Prostate gland (tissue), 2 donors: ENCODE data around the gene FAM8A1. TPM values are rescaled to one million over a fixed set of nuclear protein-coding genes. Genes with fewer than 3 reads are reported as not detected.

Experiments
- DNase-seq: peaks from one replicate; pipeline ENCODE4 v3.0.0-alpha.2; 2019; ENCODE audit warnings: low spot score
- H3K27ac ChIP-seq, 2 donors: fragments of 200-600 bp; sonication (generic); 2 replicates each; pipeline ENCODE4 v1.5.1; 2017 to 2019
- H3K27me3 ChIP-seq: fragments of 200-600 bp; sonication (generic); replicated peaks from 2 replicates; pipeline ENCODE4 v1.5.1; 2019; ENCODE audit not compliant: insufficient read depth
- H3K36me3 ChIP-seq, 2 donors: fragments of 200-600 bp; sonication (generic); 1 replicate in 1 of 2; 2 replicates in 1 of 2; pipeline versions ENCODE4 v1.5.1 to v1.8.1; 2017 to 2019
- H3K4me1 ChIP-seq: fragments of 200-600 bp; sonication (generic); replicated peaks from 2 replicates; pipeline ENCODE4 v1.5.1; 2019
- H3K4me3 ChIP-seq, 2 donors: fragments of 200-600 bp; sonication (generic); 2 replicates each; pipeline ENCODE4 v1.5.1; 2017 to 2019
- H3K9me3 ChIP-seq: fragments of 200-600 bp; sonication (generic); 2 replicates; pipeline ENCODE4 v1.5.1; 2017
- POLR2A ChIP-seq: fragments of 450-650 bp; IDR thresholded peaks from one replicate; pipeline ENCODE4 v1.6.1; 2016; ENCODE audit warnings: antibody characterized with exemption, mild to moderate bottlenecking
- POLR2AphosphoS5 ChIP-seq: sonication (generic); formaldehyde crosslinking; IDR thresholded peaks from one replicate; pipeline ENCODE4 v1.6.1; 2017; ENCODE audit warnings: antibody characterized with exemption
- WGBS: methylation state at CpG from one replicate; pipeline ENCODE4 v1.1.5; 2018; 5-methylcytosine and 5-hydroxymethylcytosine counted together
- intact Hi-C: fragments of 100-400 bp; cut with DNase I; formaldehyde crosslinking; loops from one replicate; pipeline ENCODE4 v1.14.2; 2022
- total RNA-seq, 2 donors: library from RNA; depleted of rRNA; stranded (reverse); fragments of >200 nt; gene quantifications; one replicate each; pipeline ENCODE4 v1.1.0, GENCODE V29; 2016
- TF ChIP-seq, protein P1 (sequence below), 4 experiments: fragments of 200-600 bp in 2 of 4; fragments of 450-650 bp in 2 of 4; sonication (generic) in 2 of 4; IDR thresholded peaks; 1 replicate in 3 of 4; 2 replicates in 1 of 4; pipeline ENCODE4 v1.5.1; 2016 to 2019; ENCODE audit warnings: antibody characterized with exemption in 4 of 4, mild to moderate bottlenecking in 2 of 4, moderate library complexity in 2 of 4

FAM8A1 gene
- total RNA-seq, 2 donors from 2014 or later, result 23.7 to 39.4 TPM

- Histone ChIP-seq H3K4me3 (no peak overlapping the region), H3K9me3 (no peaks in the 10 kb centered on the region), H3K27ac (no peak overlapping the region), H3K27me3 (no peaks in the 10 kb centered on the region), H3K4me1 (no peaks in the 10 kb centered on the region), H3K36me3 (no peaks in the 10 kb centered on the region)
- TF ChIP-seq, protein P1, sequence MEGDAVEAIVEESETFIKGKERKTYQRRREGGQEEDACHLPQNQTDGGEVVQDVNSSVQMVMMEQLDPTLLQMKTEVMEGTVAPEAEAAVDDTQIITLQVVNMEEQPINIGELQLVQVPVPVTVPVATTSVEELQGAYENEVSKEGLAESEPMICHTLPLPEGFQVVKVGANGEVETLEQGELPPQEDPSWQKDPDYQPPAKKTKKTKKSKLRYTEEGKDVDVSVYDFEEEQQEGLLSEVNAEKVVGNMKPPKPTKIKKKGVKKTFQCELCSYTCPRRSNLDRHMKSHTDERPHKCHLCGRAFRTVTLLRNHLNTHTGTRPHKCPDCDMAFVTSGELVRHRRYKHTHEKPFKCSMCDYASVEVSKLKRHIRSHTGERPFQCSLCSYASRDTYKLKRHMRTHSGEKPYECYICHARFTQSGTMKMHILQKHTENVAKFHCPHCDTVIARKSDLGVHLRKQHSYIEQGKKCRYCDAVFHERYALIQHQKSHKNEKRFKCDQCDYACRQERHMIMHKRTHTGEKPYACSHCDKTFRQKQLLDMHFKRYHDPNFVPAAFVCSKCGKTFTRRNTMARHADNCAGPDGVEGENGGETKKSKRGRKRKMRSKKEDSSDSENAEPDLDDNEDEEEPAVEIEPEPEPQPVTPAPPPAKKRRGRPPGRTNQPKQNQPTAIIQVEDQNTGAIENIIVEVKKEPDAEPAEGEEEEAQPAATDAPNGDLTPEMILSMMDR (IDR thresholded peaks at IDR 0.05), result no peak
- TF ChIP-seq POLR2A (no peak), POLR2AphosphoS5 (no peak)
- intact Hi-C loops, result no loop called here
- 82% methylated on average over 4 of the region's 4 CpGs for WGBS
- DNase-seq, result no peak
Measured at GRCh38 chr6:17615794-17616193, 15.7 kb downstream of the FAM8A1 start.

- no peak for DNase-seq
- intact Hi-C loops, result no loop called here
- H3K36me3 ChIP-seq, result no peaks in the 10 kb centered on the region
- no peak overlapping the region for H3K27ac ChIP-seq
- WGBS, result 84% methylated on average over 2 of the region's 2 CpGs
- TF ChIP-seq, protein P1 (IDR thresholded peaks at IDR 0.05), result no peak
- TF ChIP-seq POLR2AphosphoS5, result no peak
- no peak for TF ChIP-seq POLR2A
- H3K27me3 ChIP-seq, result no peaks in the 10 kb centered on the region
- H3K9me3 ChIP-seq, result no peaks in the 10 kb centered on the region
- H3K4me3 ChIP-seq, result no peak overlapping the region
- H3K4me1 ChIP-seq, result no peaks in the 10 kb centered on the region
Measured at GRCh38 chr6:17621003-17621402, 20.9 kb downstream of the FAM8A1 start.

DNA sequence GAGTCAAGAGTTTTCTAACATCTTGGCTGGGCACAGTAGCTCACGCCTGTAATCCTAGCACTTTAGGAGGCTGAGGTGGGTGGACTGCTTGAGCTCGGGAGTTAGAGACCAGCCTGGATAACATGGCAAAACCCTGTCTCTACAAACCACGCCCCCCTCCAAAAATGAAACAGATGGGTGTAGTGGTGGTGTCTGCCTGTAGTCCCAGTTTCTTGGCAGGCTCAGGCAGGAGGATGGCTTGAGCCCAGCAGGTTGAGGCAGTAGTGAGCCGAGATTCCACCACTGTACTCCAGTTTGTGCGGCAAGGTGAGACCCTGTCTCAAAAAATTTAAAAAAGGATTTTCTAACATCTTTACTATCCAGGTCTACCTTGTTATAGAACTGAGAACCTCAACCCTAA lies 22.0 kb downstream of the FAM8A1 start:
- intact Hi-C loops, result no loop called here
- WGBS, result 90% methylated on average over 5 of the region's 5 CpGs
- no peaks in the 10 kb centered on the region for H3K4me1 ChIP-seq
- no peak for DNase-seq
- no peaks in the 10 kb centered on the region for H3K27me3 ChIP-seq
- H3K4me3 ChIP-seq, result no peak overlapping the region
- H3K36me3 ChIP-seq, result no peaks in the 10 kb centered on the region
- no peak overlapping the region for H3K27ac ChIP-seq
- no peaks in the 10 kb centered on the region for H3K9me3 ChIP-seq
- TF ChIP-seq POLR2AphosphoS5, result no peak
- TF ChIP-seq, protein P1 (IDR thresholded peaks at IDR 0.05), result no peak

DNA sequence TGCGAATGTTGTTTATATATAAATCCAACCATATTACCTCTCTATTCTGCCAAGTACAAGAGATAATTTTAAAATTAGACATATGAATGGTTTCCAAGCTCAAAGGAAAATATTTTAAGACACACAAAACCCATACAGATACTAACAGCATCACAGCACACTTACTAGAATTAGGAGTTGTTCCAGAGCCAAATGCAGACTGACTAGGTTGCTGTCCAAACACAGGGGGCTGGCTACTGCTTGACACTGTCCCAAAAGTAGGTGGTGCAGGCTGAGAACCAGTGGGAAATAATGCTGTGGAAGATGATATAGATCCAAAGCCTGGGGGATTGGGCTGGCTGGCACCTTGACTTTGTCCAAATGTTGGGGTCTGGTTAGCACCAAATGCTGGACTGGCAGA lies 24.3 kb downstream of the FAM8A1 start:
- no peaks in the 10 kb centered on the region for H3K4me1 ChIP-seq
- no peak overlapping the region for H3K27ac ChIP-seq
- no peaks in the 10 kb centered on the region for H3K9me3 ChIP-seq
- no peaks in the 10 kb centered on the region for H3K36me3 ChIP-seq
- intact Hi-C loops, result no loop called here
- no peak for DNase-seq
- H3K27me3 ChIP-seq, result no peaks in the 10 kb centered on the region
- TF ChIP-seq POLR2AphosphoS5, result no peak
- TF ChIP-seq, protein P1 (IDR thresholded peaks at IDR 0.05), result no peak
- no peak for TF ChIP-seq POLR2A
- 58% methylated on average over 1 of the region's 1 CpG for WGBS
- no peak overlapping the region for H3K4me3 ChIP-seq

- 46% methylated on average over 1 of the region's 1 CpG for WGBS
- no peak overlapping the region for H3K27ac ChIP-seq
- H3K4me3 ChIP-seq, result no peak overlapping the region
- intact Hi-C loops, result no loop called here
- no peaks in the 10 kb centered on the region for H3K9me3 ChIP-seq
- no peak for DNase-seq
- H3K4me1 ChIP-seq, result no peaks in the 10 kb centered on the region
- no peaks in the 10 kb centered on the region for H3K27me3 ChIP-seq
- TF ChIP-seq, protein P1 (IDR thresholded peaks at IDR 0.05), result no peak
- TF ChIP-seq POLR2AphosphoS5 (no peak), POLR2A (no peak)
- H3K36me3 ChIP-seq, result no peaks in the 10 kb centered on the region
Measured at GRCh38 chr6:17628873-17629272, 28.8 kb downstream of the FAM8A1 start.
